ENCODE measurements around the gene C17orf100.
"Not testable (repeated sequence)": the region's sequence is repeated elsewhere in the genome, so short reads cannot be mapped to it uniquely, and the experiment has no call there.

Gene C17orf100

DNA sequence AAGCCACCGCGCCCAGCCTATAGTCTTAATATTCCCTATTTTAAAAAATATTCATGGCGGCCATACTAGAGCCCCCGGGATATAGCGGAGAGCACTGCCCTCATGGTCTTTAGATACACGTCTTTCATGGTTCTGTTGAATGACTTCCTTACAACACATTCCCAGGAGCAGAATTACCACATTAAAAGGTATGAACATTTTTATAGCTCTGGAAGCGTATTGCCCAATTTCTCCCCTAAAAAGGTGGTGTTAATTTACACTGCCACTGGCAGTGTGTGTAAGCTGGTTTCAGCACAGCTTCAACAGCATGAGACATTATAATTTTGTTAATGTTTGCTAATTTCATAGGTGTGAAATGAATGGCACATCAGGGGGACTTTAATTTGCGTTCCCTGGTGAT, 19.0 kb downstream of the C17orf100 start:
- no peak for DNase-seq

DNA sequence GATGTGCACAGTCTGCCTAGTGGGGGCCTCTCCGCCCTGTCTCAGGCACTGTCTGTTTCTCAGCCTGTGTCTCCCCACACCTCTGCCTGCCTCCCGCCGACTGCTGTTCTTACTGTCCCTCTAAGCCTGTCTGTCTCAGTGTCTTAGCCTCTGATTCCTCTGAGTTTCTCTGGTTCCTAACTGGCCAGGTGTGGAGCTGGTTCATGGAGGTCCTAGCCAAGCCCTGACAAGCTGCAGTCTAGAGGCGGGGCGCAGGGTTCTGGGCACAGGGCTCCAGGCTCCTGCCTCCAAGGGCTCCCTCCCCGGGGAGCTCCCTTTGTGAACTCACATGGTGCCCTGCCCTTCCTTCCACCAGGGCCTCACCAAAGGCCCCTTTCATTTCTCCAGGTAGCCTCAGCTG, 19.4 kb downstream of the C17orf100 start:
- DNase-seq = no peak

DNA sequence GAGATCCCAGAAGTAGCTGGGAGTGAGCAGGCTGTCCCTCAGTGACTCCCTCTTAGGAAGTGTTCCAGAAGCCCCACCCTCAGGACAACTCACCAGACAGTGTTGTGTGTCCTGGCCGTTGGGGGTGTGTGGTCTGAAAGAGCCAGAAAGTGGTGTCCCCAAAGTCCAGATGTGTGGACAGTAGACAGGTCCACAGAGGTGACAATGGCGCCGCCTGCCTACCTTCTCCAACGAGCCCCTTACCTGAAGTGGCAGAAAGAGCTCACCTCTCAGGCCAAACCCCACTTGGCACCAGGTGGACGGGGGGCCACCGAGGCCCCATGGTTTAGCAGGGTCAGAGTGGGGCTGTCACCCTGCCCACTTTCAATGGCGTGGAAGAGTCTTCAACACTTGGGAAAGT, 19.9 kb downstream of the C17orf100 start:
- no peak for DNase-seq

DNA sequence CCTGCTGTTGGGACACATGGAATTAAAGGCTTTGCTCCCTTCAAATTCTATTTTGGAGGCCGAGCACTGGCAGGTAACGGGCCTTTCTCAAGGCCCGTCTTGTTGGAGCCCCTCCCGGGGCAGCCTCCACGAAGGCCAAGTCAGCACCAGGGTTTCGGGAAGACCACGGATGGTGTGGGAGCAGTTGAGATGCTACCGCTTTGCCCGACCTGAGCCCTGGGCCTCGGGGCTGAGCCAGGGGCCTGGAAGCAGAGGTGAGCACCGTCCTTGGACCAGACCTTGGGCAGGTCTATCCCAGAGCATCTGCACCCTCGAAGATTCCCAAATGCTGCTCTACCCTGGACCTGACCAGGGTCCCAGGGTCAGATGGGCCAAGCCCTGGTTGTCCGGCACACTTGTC, 23.0 kb downstream of the C17orf100 start:
- DNase-seq = no peak

DNA sequence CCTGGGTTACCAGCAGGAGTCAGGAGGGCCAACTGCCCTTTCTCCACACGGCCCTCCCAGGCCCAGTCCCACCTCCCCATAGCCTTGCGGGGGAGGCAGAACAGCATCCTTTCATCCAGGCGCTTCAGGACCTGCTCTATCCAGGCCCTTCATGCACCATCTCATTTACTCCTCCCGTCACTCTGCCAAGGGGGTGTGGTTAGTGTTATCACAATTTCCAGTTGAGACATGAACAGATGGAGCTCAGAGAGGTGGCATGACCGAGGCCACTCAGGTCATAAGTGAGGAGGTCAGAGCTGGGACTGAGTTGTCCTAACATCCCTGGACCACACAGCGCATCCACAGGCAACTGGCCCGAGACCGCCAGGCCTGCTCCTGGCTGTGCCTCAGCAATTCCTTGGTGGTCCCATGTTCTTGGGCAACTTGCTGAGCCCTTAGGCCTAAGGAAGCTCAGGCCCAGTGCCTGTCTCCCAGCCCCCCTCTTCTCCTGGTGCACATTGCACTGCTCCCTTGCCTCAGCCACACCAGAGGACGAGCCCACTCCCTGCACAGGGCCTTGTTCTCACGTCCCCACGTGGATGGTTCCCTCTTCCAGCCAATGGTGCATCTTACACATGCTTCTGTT, 23.8 kb downstream of the C17orf100 start:
- DNase-seq = no peak

DNA sequence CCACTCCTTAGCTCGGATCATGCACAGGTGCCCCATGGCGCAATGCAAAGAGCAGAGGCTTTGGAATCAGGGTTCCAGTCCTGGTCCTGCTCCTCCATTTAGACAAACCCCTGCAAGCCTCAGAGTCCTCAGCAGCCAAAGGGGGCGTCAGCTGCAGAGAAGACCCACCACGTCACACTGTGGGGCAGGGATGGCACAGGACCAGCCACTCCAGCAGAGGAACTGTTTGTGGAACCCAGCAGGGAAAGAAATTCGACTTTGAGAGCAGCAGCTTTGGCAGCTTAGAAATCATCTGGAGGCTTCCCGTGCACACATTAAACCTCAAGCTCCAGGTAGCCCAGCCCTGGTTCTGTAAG, 25.2 kb downstream of the C17orf100 start:
- no peak for DNase-seq

DNA sequence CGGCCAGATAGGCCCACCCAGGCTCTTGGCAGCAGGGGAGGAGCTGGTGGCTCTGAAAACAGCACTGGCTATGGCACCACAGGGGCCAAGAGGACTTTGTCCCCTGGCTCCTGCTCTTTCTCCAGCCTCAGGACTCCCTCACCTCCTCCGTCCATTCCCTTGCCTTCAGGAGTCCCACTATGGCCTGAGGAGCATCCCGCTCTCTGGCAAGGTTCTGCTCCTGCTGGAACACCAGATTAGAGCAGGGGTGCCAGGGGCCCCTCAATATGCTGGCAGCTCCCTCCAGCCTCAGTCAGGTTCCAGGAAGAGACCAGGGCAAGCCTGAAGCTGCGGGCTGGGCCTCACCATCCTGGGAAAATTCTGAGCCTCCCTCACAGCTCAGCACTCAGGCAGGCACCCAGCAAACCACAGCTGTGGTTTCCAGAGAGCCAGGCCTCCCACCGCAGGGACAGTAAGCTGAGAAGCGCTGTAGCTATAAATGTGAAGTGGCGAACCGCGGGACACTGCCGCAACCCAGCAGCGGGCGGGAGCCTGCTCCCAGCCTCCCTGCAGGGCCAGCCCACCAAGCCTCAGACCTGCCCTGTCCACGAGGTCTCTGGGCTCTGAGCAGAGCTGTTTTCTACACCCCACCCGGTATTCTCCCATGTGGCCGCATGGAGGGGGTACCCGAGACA, 25.7 kb downstream of the C17orf100 start:
- DNase-seq = peak; percentile 8

DNA sequence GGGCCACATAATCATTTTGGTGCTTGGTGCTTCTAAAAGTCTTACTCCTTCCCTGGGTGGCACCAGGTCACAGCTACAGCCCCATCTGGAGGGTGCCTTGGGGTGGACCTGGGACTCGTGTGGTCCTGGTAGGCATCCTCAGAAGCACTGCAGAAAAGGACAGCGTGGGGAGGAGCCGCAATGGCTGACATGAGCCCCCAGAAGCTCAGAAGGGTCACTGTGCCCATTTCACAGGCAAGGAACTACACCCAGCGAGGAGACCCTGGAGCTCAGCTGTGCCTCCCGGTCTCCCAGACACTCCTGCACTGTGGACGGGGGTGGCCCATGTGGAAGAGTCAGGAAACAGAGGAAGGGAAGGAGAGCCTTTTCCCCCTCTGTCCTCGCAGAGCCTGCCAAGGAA, 26.4 kb downstream of the C17orf100 start:
- DNase-seq = no peak

DNA sequence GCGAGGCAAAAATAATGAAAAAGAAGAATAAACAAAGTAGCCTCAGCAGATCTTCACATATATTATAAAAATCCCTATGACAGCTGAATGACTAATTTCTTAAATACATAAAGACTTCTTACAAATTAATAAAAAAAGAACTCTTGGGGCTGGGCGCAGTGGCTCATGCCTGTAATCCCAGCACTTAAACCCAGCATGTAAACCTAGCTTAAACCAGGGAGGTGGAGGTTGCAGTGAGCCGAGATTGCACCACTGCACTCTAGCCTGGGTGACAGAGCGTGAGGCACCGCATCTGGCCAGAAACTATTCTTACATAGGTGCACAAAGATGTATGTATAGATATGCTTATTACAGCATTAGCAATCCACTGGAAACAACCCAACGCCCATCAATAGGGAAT, 27.7 kb downstream of the C17orf100 start:
- no peak for DNase-seq

DNA sequence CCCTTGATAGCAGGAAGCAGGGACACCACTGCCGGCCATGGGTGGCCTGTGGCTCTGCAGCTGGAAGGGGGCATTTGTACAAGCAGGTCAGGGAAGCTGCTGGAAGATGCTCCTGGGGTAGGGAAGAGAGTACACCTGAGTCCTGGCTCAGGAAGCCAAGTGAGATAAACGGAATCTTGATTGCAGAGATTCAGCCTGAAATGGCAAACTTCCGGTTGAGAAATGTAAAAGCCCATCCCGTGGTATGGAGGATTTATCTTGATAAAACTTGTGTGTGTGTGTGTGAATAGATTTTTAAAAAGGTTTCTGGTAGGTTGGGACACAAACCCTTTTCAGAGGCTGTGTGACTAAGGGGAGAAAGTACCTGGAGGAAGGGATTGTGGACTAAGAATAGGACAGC, 29.6 kb downstream of the C17orf100 start:
- DNase-seq = no peak

DNA sequence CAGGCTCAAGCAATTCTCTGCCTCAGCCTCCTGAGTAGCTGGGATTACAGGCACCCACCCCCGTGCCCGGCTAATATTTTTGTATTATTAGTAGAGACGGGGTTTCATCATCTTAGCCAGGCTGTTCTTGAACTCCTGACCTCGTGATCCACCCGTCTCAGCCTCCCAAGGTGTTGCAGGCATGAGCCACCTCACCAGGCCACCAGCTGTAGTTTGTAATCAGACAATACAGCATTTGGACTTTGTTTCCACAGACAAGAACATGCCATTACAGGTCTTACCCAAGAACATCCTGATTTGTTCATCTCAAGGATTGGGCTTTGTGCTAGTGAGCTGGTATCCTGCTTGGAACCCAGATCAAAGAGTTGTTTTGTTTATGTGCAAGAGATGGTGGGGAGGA, 30.1 kb downstream of the C17orf100 start:
- DNase-seq = no peak

DNA sequence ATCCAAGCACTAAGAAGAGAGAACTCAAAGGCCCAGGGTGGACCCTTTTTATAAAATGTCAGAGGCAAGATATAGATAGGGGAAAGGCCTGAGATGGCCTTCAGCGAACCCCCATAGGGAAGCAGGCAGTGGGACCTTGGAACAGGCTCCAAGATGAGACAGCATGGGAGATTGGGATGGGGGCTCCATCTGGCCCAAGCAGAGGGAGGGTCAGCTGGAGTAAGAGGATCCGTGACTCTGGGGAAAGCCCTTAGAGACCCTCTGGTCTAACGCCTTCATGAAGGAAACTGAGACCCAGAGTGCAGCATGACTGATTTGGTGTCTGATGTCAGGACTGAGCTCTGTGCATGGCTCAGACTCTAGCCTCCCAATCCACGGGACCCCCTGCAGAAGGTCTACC, 30.8 kb downstream of the C17orf100 start:
- no peak for DNase-seq

DNA sequence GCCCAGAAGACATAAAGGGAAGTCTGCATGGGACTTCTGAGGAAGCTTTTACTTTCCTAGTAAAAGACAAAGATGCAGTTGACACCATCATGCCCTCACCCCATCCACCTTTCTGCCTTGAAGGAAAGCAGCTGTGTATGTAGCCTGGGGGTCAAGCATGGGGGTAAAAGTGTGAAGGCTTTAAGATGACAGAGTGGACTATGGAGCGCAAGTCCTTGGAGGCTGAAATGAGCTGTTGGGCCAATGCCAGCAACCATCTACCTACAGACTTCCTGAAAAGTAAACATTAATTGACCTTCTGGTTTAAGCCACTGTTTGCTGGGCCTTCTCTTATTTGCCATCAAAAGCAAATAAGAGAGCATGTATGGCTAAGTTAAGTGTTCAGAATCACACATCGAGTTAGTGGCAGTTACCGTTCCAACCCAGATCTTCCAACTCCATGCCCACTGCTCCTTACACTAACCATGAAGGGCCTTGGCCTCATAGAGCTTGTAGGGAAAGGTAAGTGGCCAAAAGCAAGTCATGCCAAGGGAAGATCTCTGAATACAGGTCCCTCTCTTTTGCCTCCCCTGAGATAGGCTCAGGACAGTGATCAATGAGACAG, 31.6 kb downstream of the C17orf100 start:
- DNase-seq = no peak

DNA sequence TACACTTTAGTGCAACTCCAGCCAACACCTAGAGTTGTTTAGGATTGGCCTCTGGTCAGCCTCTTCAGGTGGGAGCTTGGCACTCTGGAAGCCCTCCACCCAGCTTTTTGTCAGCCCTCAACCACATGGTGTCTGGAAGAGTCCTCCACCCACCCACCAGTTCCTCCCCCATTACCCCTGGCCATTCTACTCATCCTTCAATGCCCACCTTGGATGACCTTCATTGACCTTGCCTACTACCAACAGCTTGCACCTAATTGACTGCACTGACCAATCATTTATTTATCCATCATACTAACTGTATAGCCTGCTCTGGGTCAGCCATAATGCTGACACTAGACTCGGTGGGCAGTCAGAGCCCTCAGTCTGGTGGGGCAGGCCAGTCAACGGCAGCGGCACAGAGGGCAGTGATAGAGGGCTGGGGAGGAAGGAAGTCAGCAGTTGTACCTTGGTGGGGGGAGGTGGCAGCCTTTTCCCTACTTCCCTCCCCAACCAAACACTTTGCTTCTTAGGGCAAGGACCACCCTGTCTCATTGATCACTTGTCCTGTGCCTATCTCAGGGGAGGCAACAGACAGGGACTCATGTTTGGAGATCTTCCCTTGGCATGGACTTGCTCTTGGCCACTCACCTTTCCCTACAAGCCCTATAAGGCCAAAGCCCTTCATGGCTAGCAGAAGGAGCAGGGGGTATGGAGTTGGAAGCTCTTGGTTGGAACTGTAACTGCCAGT, 32.3 kb downstream of the C17orf100 start:
- DNase-seq = no peak

DNA sequence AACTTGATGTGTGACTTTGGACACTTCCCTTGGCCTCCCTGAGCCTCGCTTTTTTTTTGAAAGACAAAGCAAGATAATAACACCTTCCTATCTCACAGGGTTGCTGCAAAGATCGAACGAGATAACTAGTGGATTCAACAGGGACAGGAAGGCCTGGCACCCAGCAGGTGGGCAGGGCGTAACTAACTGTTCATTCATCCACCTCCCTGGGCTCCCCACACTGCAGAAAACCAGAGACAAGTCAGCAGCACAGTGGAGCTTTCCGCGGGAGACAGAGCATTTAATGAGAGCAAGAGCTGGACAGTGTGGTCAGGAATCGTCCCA, 32.9 kb downstream of the C17orf100 start:
- no peak for DNase-seq

DNA sequence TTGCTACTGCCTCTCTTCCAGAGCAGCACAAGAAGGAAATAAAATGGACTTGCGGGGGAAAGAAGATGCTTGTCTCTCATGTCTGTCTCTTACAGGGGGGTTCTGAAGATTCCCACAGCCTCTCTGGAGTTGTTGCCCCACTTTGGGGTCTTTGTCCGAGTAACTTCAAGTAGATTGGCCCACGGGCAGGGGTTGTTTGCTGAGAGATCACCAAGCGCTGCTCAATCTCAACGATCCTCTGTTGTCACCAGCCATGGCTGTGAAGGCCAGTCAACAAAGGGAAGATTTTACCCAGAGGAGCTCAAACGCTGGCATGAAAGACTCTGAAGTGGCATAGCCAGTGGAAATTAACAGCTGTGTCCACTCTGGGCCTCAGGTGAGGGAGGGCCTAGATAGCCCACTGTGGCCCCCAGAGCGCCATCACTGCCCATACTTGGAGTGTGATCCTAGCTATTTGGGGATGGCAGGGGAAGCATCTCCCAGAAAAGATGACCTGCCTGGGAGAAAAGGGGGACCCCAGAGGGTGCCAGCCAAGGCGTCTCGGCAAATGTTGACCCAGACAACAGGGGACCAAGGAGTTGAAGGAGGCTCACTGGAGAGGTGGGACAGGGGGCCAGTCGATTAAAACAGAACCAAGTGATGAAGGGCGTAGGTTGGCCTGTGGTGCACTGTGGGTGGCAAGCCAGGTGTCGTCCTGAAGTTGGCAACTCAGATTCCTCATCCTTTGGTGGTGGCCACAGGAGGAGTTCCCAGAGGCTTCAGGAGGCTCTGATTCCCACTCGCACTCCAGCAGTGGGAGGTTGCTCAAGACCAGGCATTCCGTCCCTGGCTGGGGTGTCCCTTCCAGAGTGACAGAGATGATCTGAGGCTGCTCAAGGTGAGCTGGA, 33.6 kb downstream of the C17orf100 start:
- DNase-seq = no peak

DNA sequence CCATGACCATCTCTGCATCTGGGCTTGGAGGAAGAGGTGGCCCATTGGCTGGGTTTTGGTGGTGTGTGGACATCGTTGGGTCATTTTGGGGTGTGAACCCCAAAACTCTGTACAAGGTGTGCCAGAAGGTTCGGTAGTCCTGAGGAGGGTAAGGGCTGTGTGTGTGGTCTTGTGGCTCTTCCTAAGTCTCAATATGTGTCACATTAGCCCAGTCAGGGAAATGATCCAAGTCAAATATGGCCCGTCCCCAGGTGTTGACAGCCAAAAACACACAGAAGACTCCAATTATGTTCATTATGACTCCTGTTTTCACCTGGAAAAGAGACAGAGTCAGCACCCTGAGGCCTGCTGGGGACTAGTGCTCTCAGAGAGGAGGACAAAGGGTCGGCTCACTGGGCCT, 34.5 kb downstream of the C17orf100 start:
- no peak for DNase-seq

DNA sequence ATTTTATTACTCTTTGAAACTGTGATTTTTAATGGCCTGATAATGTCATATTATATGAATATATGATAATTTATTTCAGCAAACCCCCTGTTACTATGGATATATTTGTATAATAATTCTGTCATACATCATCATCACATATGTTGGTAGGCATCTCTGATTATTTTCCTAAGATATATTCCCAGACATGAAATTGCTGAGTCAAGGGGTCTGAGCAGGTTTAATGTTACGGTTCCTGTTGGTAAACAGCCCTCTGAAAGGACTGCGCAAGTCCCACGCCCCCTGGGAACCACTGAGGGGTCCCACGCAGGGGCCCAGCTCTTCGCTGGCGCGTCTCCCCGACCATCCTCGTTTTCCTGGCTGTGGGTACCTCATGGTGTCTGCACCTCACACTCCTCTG, 37.4 kb downstream of the C17orf100 start:
- no peak for DNase-seq

DNA sequence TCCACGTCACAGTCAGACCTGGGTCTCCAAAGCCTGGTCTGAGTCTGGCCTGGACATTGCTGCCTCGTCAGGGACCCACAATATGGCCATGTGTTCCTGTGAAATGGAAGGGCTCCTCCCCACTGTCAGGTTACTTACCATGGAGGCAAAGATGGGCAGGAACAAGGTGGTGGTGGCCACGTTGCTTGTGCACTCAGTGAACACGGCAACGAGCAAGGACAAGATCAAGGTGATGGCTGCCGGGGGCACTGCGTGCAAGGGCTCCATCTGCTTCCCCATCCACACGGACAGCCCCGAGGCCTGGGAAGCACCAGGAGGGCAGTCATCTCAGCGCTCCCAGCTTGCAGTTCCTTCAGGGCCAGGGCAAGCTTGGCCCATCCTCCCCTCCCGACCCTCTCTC, 39.1 kb downstream of the C17orf100 start:
- no peak for DNase-seq

DNA sequence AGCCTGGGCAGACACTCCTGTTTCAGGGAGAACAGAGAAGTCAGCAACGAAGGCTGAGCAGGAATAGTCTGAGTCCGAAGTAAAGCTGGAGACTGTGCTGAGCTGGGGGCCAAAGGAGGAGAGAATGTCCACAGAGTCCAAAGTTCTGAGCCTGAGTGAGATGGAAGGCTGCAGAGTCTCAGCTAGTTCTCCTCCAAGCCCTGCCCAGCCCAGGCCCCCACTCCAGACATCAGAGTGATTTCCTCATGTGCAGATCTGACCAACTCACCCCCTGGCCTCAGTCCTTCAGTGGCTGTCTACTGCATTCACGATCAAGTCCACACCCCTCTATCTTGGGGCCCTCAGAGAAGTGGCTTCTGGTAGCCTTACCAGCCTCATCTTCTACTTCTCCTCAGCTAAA, 40.0 kb downstream of the C17orf100 start:
- no peak for DNase-seq

DNA sequence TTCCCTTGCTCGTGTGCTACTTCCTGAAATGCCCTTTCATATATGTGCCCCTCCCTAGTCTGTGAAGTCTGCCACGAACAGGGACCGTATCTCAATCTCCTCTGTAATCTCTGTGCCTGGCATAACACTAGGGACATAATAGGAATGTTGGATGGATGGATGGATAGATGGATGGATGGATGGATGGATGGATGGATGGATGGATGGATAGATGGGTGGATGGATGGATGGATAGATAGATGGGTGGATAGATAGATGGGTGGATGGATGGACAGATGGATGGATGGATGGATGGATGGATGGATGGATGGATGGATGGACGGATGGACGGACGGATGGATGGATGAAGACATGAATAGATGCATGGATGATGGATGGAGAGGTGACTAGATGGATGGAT, 40.4 kb downstream of the C17orf100 start:
- not testable (repeated sequence) for DNase-seq

DNA sequence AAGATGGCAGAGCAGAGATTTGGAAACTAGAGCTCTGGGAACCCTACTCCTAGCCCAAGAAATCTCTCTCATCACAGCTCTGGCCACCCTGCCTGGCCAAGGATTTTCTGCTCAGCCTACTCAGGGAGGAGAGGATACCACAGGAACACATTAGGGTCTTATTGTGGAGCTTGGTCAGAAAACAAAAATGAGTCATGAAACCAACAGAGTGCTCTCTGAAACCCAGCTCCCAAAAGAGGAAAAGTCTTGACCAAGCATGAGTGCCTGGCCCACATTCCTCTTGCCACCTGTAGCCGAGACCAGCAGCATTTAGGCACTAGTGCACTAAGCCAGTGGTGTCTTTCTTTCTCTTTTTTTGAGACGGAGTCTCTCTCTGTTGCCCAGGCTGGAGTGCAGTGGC, 43.5 kb downstream of the C17orf100 start:
- no peak for DNase-seq

DNA sequence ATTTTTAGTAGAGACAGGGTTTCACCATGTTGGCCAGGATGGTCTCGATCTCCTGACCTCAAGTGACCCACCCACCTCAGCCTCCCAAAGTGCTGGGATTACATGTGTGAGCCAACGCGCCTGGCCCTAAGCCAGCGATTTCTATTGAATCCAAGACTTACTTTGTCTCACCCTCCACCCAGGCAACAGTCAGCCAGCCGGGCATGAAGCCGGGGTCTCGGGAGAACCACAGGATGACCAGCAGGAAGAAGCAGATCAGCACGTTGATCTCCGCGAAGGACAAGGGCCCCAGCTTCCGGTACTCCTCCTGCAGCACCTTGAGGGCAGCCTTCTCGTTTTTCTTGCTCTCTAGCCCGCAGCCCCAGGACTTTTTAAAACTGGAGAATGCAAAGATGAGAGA, 44.0 kb downstream of the C17orf100 start:
- DNase-seq = no peak

All from SIG-M5 (cell line).